GM21529 (cell line): ENCODE measurements around the gene WNK2.

ENCODE experiments used
- ATAC-seq: cut with Tn5 transposase; IDR thresholded peaks from one replicate; pipeline ENCODE4 v1.9.1; 2021; ENCODE audit not compliant: unreplicated experiment

WNK2 gene

DNA sequence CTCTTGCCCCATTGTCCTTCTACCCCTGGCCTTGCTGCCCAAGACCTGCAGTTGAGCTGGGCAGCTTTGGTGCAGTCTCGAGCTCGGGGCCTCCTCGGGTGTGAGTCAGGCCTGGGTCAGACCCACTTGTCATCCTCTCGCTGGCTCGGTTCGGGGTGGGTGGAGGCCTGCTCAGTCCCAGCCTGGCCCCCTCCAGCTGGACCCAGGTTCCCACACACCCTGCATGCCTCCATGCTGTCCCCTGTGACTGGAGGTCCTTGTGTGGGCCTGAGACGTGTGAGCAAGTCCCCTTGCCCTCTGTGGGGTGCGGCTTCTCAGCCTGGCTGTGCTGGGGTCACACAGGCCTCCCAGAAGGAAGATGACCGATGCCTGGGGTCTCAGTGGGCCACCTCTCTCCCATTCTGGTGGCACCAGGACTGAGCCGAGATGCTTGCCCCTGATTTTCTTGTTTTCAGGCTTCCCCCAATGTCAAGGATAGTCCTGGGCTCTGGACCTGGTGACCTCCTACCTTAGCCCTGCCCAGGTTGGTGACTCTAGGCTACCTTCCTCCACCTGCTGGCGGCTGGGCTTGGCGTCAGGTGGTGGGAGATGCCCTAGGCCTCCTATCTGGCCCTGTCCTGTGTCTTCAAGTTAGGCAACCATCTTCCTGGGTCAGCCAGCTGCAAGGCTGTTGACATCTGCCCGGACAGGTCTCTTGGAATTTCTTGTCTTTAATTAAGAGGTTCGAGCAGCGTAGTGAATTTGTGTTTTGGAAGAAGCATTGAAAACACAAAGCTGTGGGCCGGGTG is 15.1 kb downstream of the WNK2 start:
- no peak for ATAC-seq

DNA sequence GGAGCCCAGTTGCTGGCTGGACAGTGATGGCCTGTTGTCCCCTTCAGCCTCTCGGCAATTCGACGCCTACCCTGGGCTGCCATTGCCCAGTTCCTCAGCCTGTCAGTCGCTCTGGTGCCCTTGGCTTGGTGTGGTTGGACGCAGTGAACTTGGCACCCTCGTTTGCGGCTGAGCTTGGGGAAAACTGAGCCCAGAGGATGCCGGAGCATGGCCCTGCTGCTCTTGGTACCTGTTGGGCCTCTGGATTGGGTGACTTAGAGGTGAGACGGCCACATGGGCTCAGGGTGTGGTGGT is 16.5 kb downstream of the WNK2 start:
- no peak for ATAC-seq

DNA sequence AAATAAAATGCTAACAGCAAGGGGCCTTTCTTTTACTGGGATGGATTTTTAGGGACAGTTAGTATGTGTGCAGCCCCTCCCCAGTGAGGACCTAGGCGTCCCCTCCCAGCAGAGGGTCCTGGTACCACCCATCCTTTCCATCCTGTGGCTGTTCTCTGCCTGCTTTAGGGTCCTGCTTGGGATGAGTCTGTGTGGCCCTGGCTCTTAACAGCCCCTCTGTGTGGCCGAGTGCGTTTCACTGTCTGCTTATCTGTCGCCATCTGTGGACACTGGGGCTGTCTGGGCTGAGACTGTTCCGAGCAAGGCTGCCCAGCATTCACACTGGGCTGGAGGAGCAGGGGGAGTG is 17.0 kb downstream of the WNK2 start:
- no peak for ATAC-seq

DNA sequence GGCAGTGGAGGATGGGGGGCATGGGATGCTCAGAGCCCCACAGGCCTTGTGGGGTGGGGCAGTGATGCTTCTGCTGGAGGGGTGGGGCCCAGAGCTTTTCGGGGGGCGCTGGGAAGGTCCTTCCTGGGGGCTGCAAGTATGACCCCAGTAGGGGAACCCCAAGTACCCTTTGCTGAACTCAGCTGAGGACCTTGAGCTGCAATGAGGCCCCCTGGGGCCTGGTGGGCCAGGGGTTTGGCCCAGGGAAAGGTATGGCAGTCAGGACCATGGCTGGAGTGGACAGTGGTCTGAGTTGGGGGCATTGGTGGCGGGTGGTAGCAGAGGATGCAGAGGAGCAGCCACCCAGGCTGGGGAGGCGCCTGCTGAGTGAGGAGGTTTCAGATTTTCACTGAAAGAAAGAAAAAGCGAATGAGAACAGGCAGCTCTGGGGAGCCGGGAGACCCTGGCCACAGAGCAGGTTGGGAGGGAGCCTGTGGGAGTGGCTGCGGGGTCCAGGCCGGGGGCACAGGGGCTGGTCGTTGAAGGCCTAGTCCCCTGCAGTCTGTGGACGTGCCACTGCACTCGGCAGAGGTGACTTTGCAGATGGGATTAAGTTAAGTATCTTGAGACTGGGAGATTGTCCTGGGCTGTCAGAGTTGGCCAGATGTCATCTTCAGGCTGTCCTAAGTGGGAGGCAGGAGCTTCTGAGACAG is 19.2 kb downstream of the WNK2 start:
- ATAC-seq = no peak

DNA sequence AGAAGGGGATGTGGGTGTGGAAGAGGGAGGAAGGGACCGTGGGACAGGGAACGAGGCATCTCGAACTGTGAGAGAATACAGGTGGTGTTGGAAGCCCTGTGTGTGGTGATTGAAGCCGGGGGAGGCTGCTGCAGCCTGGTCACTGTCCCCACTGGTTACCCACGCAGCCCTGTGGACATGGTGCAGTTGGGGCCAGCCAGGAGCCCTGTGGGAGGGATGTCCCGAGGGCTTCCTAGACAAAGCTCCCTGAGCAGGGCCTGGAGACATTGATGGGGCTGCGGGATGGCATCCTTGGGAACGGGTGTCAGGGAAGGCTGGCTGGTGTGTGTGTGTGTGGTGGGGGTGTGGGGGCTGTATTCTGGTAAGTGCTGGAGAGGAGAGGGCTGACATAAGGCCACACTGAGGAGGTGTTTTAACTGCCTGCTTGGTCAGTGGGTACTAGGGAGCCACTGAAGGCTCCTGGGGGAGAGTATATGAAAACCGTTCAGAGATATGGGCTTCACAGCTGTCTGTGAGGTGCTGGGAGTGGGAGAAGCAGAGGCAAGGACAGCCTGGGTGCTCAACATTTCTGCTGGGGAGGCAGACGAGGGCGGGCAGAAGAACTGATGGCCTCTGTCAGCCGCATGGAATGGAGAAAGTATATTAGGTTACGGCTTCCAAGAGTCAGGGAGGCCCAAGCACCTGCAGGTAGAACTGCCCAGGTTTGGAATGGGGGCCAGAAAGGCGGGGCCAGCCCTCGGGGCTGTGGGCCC is 20.0 kb downstream of the WNK2 start:
- ATAC-seq = no peak

DNA sequence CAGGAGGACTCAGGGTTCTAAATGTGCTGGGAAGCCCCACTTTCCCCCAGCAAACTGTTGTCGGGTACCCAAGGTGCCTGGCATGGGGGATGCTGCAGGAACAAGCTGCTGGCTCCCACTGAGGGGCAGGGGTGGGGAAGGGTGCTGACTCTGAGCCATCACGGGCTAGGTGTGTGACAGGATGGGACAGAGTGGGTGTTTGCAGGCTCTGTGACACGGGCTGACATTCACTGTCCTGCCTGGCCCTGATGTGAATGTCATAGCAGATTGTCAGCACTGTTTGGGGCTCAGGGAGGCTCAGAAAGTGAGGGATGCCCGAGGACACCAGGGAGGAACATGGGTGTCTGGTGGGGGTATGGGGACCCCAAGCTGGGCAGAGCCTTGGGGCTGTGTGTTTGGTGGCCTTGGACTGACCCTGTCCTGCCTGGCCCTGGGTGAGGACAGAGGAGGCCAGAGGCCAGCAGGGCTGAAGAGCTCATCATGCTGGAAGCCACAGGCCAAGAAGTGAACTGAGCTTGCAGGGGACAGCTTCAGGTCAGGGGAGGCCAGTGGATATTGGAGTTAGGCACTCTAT is 20.6 kb downstream of the WNK2 start:
- no peak for ATAC-seq

DNA sequence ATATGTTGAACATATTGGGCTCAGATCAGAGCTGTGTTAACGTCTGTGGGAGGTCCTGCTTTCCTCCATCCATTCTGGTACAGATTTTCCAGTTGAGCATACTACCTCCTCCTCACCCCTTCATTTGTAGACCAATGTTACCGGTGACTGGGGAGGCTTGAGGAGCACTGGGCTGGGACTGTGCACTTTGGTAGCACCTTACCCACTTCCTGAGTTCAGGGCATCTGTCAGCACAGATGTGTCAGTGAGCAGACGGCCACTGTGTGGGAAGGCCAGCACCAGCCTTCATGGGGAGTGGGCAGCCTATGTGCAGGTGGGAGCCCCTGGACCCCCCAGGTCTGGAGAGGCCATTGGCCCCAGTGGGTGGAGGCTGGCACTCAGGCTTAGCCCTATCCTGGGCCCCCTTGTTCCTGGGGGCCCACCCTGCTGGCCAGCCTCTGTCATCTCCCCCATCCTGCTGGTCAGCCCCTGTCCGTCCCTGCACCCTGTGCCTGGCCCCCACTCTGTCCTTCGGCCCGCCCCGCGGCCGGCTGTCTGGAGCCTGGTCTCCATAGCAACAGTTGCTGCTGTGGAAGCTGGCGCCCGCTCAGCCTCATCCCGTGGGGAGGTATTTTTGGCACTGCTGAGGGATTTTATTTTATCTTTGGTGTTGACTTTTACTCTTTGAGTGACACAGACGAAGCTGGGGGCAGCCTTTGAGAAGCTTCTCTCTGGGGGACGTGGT is 21.3 kb downstream of the WNK2 start:
- no peak for ATAC-seq

DNA sequence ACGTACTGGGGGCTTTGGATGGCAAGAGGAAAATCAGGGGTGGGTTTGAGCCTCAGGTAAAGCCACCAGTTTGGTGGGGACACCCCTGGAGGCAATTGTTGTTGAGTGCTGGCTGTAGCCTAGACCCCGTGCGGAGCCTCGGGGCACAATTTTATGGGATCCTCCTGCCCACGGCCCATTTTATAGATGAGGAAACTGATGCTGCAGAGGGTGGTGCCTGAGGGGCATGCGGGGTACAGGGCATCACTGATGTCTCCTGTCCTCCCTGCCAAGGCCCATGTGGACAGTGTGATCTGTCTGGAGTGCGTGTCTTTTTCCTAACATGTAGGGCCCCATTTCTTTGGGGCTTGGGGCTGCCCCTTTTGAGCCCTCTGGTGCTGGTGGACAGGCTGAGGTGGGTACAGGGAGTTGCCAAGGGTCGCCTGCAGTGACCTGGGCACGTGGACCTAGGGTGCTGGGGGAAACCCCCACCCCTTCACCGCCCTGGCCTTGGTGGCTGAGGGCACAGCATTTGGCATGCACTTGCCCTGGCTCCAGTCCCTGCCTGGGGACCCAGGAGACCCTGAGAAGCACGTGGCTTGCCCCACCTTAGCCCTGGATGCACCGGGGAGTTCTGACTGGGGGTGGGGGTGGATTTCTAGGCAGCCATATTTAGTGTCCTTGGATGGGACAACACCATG is 22.1 kb downstream of the WNK2 start:
- no peak for ATAC-seq

DNA sequence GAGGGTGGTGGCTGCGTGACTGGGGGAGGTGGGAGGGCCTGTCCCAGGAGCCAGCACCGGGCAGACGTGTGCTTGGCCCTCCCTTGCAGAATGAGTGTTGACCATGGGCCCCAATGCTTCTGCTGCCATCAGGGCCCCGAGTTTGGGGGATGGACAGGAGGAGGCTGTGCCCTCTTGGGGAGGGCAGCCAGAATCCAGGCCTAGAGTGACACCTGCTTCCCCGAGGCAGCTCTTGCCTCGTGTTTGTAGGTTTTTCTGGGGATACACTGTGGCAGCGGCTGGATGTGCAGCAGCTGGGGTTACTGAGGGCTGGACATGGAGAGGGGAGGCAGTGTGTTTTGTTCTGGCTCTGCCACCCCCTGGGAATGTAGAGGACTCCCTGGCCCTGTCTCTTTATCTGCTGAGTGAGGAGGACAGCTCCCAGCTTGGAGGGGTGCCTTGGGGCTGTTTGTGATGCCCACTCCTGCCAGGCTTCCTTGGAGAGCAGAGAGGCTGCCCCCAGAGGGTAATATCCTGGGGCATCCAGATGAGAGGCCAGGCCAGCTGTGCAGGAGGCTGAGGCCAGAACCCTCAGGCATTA is 22.7 kb downstream of the WNK2 start:
- ATAC-seq = no peak

DNA sequence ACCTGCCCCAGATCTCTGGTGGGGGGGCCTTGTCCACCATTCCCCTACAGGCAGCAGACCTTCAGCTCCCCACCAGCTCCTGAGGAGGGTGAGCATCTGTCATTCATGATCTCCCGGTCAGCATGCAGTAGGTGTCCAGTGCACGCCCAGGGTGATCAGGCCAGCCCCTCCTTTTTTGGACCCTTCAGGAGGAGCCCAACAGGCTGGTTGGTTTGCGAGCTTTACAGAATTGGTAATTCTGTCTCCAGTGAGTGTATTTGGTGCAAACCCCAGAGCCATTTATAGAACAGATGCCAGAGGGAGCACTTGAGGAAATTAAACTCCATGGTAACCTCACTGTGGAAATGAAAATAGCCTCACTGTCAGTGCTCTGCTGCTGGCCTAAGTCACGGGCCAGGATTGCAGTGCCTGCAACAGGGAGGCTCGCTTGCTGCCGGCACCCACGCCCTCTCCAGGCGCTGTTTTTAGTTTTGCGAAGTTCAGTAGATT is 23.4 kb downstream of the WNK2 start:
- ATAC-seq = no peak

DNA sequence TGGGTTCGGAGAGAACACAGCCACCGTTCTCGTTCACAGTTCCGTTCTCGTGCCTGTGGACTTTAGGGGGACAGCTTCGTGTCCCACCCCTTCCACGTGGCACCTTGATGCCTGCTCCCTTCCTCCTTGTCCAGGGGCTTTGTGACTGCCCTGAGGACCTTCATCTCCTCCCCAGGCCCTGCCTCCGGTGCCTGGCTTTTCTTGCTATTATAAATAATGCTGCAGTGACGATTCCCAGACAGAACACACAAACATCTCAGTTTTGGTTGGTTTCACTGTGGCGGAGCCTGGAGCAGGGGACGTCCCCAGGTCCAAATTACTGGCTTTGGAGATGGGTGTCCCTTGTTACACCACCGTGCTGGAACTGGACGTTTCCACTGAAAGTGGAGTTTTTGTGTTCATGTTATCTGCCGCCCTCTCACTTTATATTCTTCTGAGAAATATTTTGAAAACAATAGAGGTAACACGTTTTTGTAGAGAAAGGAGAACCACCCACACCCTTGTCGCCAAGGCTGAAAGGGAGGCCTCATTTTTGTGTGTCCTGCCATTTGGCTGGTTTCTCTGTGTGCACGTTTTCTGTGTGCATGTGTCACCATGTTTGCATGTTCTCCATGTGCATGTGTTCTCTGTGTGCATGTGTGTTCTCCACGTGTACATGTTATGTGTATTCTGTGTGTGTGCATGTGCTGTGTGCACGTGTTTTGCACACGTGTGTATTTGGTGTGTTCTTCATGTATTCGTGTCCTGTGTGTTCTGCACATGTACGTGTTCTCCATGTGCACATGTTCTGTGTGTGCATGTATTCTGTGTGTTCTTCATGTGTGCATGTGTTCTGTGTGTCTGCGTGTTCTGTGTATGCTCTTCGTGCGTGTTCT is 24.2 kb downstream of the WNK2 start:
- ATAC-seq = no peak

DNA sequence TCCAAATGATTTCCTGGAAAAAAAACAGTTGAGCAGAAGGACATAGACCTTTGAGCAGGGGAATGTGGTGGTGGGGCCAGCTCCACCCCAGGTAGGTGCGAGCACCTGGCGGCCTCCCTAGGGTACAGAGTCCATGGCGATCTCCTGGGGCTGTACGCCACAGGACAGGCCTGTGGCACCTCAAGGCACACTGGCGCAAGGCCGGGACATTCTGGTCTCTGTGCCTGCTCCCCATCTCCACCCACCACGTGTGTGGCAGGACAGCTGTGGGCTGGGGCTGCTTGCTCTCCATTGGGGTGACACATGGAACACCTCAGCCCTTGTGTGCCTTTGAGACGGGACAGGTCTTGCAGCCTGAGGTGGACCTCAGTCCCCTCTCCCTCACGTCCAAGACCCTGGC is 25.2 kb downstream of the WNK2 start:
- ATAC-seq = no peak

DNA sequence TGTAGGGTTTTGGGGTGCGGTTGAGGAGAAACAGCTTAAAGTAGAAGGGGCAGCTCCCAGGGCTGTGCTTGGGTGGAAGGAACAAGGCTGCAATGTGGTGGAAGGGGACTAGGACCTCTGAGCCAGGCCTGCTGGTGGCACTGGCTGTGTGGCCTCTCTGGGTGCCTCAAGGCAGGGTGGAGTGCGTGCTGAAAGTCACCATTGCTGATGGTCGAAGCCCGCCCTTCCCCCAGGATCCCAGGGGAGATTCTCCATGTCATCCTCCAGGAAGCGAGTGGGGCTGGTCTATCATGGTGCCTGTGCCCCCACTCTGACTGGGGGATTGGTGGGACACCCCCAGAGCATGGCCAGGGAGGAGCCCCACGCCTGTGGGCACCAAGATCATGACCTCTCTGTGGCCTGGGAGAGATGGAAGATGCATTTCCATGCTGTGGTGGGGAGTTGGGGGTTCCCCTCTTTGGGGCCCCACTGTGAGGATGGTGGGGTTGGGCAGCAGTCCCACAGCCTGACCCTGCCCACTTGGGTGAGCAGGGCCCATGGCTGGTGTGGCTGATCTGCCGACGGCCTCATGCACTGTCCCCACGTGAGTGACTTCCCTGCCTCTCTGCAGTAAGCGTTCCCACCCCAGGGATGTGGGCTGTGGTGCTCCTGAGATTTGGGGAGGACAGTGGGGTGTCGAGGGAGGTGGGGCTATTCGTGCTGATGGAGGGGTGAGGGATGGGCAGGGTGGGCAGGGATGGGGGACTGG is 25.8 kb downstream of the WNK2 start:
- ATAC-seq = no peak

DNA sequence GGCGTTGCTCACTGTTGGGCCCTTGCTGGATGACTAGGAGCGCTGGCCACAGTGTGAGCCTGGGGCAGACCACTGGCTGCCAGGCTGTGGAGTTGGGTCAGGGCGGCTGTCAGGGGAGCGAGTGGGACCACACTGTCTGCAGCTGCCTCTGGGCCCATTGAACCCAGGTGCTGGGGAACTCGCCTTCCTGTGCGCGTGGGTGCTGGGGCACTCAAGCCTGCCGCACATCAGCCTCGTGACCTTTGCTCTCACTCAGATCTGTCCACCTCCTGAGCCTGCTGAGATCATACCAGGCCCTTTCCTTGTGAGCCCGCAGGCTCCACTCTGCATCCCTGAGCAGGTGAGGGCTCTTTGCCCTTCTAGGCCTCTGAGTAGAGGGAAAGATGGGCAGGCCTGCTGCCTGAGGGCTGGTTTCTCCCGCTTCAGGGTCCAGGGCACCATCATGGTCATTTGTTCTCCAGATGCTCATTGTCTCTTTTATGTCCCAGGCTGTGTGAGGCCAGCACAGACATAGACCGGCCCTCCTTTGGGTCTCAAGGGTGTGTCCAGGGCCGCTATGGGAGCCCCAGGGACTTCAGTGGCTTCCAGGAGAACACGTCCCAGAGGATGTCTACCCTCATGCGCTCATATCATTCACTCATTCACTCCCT is 26.5 kb downstream of the WNK2 start:
- ATAC-seq = no peak

DNA sequence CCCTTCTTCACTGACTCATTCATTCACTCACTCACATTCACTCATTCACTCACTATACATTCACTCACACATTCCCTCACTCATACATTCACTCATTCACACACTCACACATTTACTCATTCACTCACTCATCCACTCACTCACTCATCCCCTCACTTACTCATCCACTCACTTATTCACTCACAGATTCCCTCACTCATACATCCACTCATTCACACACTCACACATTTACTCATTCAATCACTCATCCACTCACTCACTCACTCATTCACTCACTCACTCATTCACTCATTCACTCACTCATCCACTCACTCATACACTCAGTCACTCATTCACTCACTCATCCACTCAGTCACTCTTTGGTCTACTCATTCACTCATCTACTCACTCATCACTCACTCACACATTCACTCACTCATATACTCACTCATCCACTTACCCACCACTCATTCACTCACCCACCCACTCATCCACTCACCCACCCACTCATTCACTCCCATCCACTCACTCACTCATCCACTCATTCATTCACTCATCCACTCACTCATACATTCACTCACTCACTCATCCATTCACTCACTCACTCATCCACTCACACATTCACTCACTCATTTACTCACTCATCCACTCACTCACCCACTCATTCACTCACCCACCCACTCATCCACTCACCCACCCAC is 27.2 kb downstream of the WNK2 start:
- no peak for ATAC-seq

DNA sequence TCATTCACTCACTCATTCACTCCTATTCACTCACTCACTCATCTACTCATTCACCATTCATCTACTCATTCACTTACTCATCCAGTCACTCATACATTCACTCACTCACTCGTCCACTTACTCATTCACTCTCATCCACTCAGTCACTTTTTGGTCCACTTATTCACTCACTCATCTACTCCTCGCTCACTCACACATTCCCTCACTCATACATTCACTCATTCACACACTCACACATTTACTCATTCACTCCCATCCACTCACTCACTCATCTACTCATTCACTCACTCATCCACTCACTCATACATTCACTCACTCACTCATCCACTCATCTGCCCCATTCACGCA is 27.7 kb downstream of the WNK2 start:
- ATAC-seq = no peak

DNA sequence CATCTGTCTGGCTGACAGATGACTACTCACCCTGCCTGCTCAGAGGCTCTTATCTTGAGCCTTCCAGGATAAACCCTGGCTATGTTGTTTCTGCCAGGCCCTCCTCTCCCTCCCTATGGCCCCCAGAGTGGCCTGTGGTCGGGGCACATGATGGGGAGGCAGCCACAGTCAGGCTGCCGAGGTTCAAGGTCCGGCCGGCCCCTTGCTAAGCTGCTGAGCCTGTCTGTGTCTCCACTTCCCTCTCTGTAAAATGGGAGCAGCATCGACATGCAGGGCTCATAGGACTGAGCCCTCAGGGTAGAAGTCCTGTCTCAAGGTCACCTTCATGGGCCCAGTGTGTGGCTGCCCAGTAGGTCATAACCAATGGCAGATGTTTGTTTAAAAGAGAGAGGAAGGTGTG is 28.5 kb downstream of the WNK2 start:
- no peak for ATAC-seq

DNA sequence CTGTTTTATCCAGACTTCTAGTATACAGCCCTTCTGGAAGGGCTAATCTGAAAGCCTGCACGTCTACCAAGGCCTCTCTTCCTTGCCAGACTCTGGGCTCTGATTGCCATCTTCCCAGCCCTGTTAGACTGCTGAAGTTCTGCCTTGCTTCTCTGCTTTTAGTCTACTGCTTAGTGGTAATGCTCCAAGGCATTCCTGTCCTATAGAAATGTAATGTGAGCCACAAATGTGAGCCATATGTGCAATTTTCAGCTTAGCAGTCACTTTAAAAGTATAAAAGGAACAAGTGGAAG is 32.1 kb downstream of the WNK2 start:
- no peak for ATAC-seq
